NCI-H82 treated with DMSO at 0.1 percent for 48 hours (cell line): ENCODE data around the gene BMP5.

ENCODE experiments used
- DNase-seq: peaks from one replicate; lab custom pipeline; 2025; ENCODE audit not compliant: unreplicated experiment; lab: John Stamatoyannopoulos, UW

The BMP5 gene

GRCh38 chr6:55818482-55818881 is 56.9 kb downstream of the BMP5 start:
- DNase-seq, result no peak

GRCh38 chr6:55812509-55812908 is 62.9 kb downstream of the BMP5 start:
- DNase-seq, result no peak

- DNase-seq, result no peak
These were observed 64.3 kb downstream of the BMP5 start for GRCh38 chr6:55811074-55811473.

GRCh38 chr6:55802259-55802658 is 73.1 kb downstream of the BMP5 start:
- no peak for DNase-seq

GRCh38 chr6:55798571-55798970 is 76.8 kb downstream of the BMP5 start:
- DNase-seq, result no peak

GRCh38 chr6:55794136-55794812 is 81.1 kb downstream of the BMP5 start:
- no peak for DNase-seq

- DNase-seq, result no peak
These were observed 90.1 kb downstream of the BMP5 start for GRCh38 chr6:55785273-55785672.

- no peak for DNase-seq
These were observed 93.1 kb downstream of the BMP5 start for GRCh38 chr6:55782275-55782674.

- DNase-seq, result no peak
These were observed 96.7 kb downstream of the BMP5 start for GRCh38 chr6:55778705-55779104.

- no peak for DNase-seq
These were observed 97.9 kb downstream of the BMP5 start for GRCh38 chr6:55777469-55777868.

GRCh38 chr6:55776113-55776512 is 99.3 kb downstream of the BMP5 start:
- no peak for DNase-seq

- DNase-seq, result no peak
These were observed 100.4 kb downstream of the BMP5 start for GRCh38 chr6:55775029-55775318.

GRCh38 chr6:55774286-55775028 is 100.9 kb downstream of the BMP5 start:
- no peak for DNase-seq

- no peak for DNase-seq
These were observed 101.7 kb downstream of the BMP5 start for GRCh38 chr6:55773620-55774216.

GRCh38 chr6:55772730-55773129 is 102.7 kb downstream of the BMP5 start:
- DNase-seq, result no peak

- no peak for DNase-seq
These were observed 115.9 kb downstream of the BMP5 start for GRCh38 chr6:55759536-55759935.

GRCh38 chr6:55758156-55758937 is 117.0 kb downstream of the BMP5 start:
- no peak for DNase-seq

GRCh38 chr6:55756531-55757031 is 118.8 kb downstream of the BMP5 start:
- no peak for DNase-seq

GRCh38 chr6:55748880-55749279 is 126.5 kb downstream of the BMP5 start:
- DNase-seq, result no peak

- DNase-seq, result no peak
These were observed 128.9 kb downstream of the BMP5 start for GRCh38 chr6:55746473-55746872.

GRCh38 chr6:55734256-55734655 is 141.1 kb downstream of the BMP5 start:
- no peak for DNase-seq

GRCh38 chr6:55729665-55730064 is 145.7 kb downstream of the BMP5 start:
- no peak for DNase-seq
